ENCODE results near the gene NEDD9. TPM values are rescaled to one million over a fixed set of nuclear protein-coding genes. Genes with fewer than 3 reads are reported as not detected.

The NEDD9 gene
- total and polyA plus RNA-seq, 2 of the 13 experiments (the other 11 are each of a cell fraction or from before 2014, with no cell fraction given), result 27.1 to 389 TPM

DNA sequence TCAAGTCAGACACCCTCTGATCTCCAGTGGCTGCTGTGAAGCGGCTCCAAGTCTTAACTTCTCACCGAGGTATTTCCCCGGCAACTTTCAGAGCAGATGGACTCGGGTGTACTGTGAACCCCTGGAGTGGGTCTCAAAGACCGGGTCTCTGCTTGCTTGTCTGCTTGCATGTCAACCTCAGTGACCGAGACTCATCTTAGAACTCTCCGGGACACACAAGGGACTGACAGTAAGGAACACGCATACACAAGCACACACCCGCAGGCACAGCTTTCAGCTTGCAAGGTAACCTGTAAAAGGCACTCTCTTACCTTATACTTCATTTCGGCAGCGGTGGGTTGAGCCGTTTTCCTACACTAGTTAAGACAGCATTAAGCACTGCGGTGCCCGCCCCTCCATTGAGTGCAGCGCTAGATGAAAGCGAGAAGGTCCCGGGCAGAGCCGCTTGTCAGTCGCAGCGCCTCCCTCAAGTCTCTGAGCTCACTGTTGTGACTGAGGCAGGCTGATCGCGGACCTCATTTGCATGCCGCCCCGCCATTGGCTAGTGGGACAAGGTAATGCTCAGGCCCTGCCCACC lies at the start of gene NEDD9 (continued):
- 0 out of 2 replicates have a peak, but pooled peaks have one; percentile 27 for TF ChIP-seq RELA (CRISPR knock-in tag; IDR thresholded peaks at IDR 0.05)
- TF ChIP-seq SAP130 (CRISPR knock-in tag; IDR thresholded peaks at IDR 0.05; ENCODE audit: low read depth), result peak; percentile 99
- TF ChIP-seq, protein P1, sequence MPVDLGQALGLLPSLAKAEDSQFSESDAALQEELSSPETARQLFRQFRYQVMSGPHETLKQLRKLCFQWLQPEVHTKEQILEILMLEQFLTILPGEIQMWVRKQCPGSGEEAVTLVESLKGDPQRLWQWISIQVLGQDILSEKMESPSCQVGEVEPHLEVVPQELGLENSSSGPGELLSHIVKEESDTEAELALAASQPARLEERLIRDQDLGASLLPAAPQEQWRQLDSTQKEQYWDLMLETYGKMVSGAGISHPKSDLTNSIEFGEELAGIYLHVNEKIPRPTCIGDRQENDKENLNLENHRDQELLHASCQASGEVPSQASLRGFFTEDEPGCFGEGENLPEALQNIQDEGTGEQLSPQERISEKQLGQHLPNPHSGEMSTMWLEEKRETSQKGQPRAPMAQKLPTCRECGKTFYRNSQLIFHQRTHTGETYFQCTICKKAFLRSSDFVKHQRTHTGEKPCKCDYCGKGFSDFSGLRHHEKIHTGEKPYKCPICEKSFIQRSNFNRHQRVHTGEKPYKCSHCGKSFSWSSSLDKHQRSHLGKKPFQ (CRISPR knock-in tag; IDR thresholded peaks at IDR 0.05; ENCODE audit: insufficient replicate concordance), result peak; percentile 82
- TF ChIP-seq, protein P2, sequence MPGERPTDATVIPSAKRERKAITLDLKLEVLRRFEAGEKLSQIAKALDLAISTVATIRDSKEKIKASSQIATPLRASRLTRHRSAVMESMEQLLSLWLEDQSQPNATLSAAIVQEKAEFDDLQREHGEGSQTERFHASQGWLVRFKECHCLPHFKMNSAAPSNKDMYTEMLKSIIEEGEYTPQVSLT (CRISPR knock-in tag; IDR thresholded peaks at IDR 0.05; ENCODE audit: borderline replicate concordance, low read depth), result no peak
- no peak; the same call in 1 of the 2 replicates for TF ChIP-seq MEIS1 (CRISPR knock-in tag; IDR thresholded peaks at IDR 0.05; ENCODE audit: borderline replicate concordance)
- no peak for TF ChIP-seq ZSCAN29 (CRISPR knock-in tag; conservative IDR thresholded peaks at IDR 0.05)
- TF ChIP-seq ZNF143 (CRISPR knock-in tag; IDR thresholded peaks at IDR 0.05), result 0 out of 2 replicates have a peak, but pooled peaks have one; percentile 5
- peak; percentile 88 for TF ChIP-seq TARDBP (CRISPR knock-in tag; IDR thresholded peaks at IDR 0.05)
- TF ChIP-seq, protein P3, sequence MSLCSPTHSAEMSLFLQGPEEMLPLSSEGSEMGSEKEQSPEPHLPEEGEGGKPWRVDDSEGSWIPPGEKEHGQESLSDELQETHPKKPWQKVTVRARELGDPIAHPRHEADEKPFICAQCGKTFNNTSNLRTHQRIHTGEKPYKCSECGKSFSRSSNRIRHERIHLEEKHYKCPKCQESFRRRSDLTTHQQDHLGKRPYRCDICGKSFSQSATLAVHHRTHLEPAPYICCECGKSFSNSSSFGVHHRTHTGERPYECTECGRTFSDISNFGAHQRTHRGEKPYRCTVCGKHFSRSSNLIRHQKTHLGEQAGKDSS (CRISPR knock-in tag; IDR thresholded peaks at IDR 0.05; ENCODE audit: borderline replicate concordance, low read depth), result peak; percentile 69; the same call in 1 of the 2 replicates
- TF ChIP-seq, protein P4, sequence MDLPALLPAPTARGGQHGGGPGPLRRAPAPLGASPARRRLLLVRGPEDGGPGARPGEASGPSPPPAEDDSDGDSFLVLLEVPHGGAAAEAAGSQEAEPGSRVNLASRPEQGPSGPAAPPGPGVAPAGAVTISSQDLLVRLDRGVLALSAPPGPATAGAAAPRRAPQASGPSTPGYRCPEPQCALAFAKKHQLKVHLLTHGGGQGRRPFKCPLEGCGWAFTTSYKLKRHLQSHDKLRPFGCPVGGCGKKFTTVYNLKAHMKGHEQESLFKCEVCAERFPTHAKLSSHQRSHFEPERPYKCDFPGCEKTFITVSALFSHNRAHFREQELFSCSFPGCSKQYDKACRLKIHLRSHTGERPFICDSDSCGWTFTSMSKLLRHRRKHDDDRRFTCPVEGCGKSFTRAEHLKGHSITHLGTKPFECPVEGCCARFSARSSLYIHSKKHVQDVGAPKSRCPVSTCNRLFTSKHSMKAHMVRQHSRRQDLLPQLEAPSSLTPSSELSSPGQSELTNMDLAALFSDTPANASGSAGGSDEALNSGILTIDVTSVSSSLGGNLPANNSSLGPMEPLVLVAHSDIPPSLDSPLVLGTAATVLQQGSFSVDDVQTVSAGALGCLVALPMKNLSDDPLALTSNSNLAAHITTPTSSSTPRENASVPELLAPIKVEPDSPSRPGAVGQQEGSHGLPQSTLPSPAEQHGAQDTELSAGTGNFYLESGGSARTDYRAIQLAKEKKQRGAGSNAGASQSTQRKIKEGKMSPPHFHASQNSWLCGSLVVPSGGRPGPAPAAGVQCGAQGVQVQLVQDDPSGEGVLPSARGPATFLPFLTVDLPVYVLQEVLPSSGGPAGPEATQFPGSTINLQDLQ (CRISPR knock-in tag; IDR thresholded peaks at IDR 0.05), result peak; percentile 54; the same call in 1 of the 2 replicates
- no peak for TF ChIP-seq ZBTB42 (CRISPR knock-in tag; IDR thresholded peaks at IDR 0.05)
- TF ChIP-seq PLRG1 (conservative IDR thresholded peaks at IDR 0.05), result no peak
- no peak for TF ChIP-seq ZNF337 (CRISPR knock-in tag; IDR thresholded peaks at IDR 0.05; ENCODE audit: borderline replicate concordance, low read depth)
- TF ChIP-seq JUND (CRISPR knock-in tag; IDR thresholded peaks at IDR 0.05), result no peak; the same call in 1 of the 2 replicates
- peak; percentile 95; the same call in 1 of the 2 replicates for TF ChIP-seq TOPORS (CRISPR knock-in tag; IDR thresholded peaks at IDR 0.05)

Data from HepG2 (cell line).